HG03064 (cell line): Measurements from ENCODE around the gene MRGPRE.
"Not testable (repeated sequence)": the region's sequence is repeated elsewhere in the genome, so short reads cannot be mapped to it uniquely, and the experiment has no call there.

Experiments used
- ATAC-seq: cut with Tn5 transposase; IDR thresholded peaks from one replicate; pipeline ENCODE4 v1.9.1; 2021; ENCODE audit warnings: low read depth; ENCODE audit not compliant: unreplicated experiment

The MRGPRE gene, protein sequence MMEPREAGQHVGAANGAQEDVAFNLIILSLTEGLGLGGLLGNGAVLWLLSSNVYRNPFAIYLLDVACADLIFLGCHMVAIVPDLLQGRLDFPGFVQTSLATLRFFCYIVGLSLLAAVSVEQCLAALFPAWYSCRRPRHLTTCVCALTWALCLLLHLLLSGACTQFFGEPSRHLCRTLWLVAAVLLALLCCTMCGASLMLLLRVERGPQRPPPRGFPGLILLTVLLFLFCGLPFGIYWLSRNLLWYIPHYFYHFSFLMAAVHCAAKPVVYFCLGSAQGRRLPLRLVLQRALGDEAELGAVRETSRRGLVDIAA

DNA sequence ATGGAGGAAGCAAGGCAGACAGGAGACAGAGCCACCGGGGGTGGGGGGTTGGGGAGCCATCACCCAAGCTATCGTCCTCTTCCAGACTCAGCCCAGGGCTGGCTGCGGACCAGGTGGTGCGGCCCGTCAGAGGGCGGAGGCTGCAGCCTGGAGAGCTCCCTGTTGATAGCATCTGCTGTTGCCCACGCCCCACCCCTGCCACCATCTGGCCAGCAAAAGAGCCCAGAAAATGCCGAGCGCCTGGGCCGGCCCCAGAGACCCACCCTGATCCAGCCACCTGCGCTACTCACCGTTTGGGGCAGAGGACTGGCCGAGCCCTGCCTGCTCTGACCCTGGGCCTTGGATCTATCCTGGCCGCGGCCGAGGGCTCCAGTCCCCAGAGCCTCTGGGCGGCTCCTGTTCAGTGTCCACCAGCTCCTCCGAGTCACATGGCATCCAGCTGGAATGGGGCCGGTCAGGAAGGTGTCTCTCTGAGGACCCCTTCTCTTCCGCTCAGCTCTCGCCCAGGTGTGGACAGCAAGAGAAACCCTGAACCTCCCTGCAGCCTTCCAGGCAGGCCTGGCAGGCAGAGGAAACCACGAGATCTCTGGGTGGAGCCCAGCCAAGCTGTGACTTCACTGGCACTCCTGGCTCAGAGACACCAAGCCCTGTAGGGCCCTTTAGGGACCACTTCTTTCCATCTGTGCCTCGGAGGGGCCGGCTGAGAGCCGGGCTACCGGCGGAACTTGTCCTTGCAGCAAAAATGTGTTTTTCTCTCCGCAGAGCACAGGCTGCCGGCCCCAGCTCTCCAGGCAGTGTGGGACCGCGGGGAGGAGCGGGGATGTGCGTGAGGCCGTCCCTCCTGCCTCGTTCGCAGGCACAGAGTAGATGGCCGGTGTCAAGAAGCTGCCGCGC lies at the start of gene MRGPRE:
MRGPRE (minus strand) TSS at position 567 of the 894 bp plus-strand sequence. CDS start 3,618 bp downstream, outside the sequence.
- no peak for ATAC-seq

DNA sequence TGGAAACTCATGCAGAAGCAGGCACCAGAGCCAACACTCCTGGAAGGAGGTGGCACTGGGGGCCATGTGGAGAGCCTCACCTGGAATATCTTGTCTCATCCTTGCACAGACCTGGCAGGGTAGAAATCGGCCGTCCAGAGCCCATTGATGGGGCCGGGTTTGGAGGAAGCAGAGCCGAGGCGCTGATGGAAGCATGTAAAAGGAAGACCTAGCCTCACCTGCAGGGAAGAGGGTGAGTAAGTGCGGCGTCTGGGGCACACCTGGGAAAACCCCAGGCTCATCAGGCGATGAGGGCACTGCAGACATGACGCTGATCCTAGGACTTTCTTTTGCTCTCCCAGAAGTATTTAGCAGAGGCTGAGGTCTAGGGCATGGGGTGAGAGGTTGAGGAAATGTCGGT lies 48.9 kb upstream of the MRGPRE start:
- ATAC-seq, result not testable (repeated sequence)

DNA sequence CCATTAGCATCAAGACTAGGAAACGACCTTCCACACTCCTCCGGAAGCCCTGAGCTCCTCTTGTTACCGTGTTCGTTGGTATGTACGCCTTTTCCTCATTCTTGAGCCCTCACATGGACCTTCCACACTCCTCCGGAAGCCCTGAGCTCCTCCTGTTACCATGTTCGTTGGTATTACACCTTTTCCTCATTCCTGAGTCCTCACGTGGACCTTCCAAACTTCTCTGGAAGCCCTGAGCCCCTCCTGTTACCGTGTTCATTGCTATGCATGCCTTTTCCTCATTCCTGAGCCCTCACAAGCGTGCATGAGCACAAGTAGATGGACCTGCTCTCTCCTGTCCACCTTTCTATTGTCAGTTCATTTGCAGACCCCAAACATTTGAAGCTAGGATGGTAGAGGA lies 48.4 kb upstream of the MRGPRE start:
- ATAC-seq, result not testable (repeated sequence)

DNA sequence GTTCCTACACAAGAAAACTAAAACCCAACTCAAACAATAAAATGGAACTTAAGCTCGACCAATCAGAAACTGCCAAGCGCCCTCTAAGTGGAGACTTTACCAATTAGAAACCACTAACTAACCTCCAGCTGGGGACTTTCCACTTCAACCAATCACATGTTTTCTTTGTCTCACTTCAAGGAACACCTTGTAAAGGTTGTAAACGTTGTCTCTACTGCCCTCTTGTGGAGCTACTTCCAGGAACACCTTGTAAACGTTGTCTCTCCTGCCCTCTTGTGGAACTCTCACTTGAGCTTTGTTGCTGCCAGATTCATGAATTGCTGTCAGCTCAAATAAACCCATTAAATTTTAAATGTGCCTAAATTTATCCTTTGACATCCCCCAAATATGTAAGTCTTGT lies 46.7 kb upstream of the MRGPRE start:
- not testable (repeated sequence) for ATAC-seq

DNA sequence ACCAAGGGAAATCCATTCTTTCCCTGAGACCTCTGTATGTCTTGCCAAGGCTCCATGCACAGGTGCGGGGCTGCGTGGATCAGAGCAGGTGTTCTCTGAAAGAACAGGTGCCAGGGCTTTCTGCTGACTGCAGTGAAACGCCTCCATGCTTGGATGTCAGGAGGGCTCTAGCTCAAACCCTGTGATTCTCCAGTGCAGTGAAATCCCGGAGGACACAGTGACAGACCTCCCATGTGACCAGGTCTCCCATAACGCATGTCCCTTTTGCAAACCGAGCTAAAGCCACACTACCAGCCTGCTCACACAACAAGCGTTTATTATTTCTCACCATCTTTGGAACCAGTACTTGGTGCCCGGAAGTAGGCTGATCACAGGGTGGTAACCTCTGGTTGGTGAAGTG lies 41.4 kb upstream of the MRGPRE start:
- ATAC-seq, result not testable (repeated sequence)

DNA sequence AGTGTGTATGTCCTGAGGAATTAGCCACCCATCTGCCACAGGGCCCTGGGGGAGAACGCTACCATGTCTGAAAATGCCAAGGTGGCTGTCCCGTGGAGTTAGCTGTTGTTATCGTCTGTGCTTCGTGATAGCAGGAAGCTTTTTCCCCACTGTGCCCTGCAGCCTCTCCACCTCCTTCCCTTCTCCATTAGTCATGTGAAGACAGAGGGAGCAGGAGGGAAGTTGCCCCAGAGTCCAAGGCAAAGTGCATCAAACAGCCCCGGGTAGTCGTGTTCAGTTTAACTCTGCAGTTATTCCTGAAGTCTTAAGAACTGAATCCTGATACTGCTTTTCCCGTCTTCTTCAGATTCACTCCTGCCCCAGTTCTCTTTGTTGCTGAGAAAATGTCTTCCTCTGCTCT lies 30.3 kb upstream of the MRGPRE start:
- not testable (repeated sequence) for ATAC-seq

DNA sequence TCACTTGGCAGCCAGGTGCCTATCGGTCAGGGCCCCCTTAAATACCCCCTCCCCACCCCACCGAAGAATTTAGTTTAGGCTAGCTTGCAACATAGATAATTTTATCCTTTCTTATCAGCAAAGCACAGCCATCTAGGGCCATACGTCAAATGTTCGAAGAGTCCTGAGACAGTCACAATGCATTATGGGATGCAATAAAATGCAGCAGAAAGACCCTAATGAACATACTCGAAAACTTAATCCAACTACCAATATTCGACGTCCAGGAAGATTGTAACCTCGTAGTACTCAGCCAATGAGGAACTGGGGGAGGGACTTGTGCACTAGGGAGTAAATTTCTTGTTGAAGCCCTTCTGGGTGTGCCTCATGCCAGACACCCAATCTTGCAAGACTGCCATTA lies 29.6 kb upstream of the MRGPRE start:
- ATAC-seq, result not testable (repeated sequence)

DNA sequence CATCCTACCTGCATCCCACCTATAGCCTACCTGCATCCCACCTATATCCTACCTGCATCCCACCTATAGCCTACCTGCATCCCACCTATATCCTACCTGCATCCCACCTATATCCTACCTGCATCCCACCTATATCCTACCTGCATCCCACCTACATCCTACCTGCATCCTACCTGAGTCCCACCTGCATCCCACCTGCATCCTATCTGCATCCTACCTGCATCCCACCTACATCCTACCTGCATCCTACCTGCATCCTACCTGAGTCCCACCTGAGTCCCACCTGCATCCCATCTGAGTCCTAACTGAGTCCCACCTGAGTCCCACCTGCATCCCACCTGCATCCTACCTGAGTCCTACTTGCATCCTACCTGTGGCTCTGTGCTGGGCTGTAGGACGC lies 25.3 kb upstream of the MRGPRE start:
- ATAC-seq, result not testable (repeated sequence)

DNA sequence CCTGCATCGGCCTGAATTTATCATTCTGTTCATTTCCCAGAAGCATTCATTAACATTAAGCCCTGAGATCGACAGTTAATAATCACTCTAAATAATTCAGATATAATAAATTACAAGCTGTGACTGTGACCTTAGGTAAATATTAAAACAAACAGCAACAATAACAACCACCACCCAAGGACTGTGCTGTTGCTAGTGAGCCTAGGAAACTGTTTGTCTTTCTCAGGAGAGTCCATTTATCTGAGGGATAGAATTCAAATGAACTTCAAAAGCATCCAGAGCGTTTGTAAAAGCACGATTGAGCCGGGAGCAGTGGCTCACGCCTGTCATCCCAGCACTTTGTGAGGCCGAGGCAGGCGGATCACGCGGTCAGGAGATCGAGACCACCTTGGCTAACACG lies 23.0 kb upstream of the MRGPRE start:
- ATAC-seq, result not testable (repeated sequence)

DNA sequence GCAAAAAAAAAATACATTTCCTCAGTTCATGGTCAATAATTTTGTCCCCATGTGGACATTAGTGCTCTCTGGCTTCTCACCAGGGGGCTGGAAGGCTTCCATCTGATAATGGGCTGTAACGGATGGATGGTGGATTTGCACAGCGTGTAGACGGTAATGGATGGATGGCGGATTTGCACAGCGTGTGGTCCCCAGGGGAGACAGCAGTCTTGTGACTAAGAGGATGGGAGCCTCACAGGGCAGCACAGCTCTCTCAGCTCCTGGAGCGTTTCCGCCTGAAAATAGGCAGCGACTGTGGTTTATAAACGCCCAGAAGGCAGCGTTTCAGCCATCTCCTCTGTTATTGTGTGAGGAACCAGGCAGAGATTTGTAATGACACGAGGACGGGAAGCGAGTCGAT lies 22.6 kb upstream of the MRGPRE start:
- not testable (repeated sequence) for ATAC-seq

DNA sequence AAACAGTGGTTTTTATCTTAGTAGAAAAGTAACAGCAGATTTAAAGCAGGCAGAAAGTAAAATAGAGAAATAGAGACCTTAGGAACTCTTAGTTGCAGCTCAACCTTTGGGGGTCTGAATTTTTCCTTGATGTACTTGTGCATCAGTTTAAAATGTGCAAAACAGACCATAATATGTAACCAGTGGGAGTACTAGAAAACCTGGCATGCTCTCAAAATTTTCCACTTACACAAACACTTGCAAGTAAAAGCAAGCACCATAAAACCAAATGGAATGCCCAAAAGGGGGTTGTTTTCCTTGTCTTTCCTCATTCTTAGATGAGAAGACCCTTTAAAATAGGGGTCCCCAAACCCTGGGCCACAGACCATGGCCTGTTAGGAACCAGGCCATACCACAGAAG lies 12.9 kb upstream of the MRGPRE start:
- ATAC-seq, result no peak

DNA sequence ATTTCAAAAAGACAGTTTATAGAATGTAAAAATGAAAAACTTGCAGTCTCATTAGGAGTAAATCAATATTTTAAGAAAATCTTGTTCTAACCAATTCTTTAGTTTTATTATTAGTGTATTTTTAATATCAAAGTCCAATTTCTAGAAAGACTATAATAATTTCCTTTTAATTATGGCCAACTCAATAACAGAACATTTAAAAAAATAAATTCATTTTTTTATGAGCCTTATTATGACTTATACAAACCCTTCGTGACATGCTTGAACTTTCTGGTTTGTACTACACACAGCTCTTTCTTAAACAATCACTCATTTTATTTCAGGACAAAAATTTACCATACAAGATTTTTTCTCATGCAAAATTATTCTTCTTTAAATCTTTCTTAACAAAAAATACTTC lies 11.7 kb upstream of the MRGPRE start:
- no peak for ATAC-seq

DNA sequence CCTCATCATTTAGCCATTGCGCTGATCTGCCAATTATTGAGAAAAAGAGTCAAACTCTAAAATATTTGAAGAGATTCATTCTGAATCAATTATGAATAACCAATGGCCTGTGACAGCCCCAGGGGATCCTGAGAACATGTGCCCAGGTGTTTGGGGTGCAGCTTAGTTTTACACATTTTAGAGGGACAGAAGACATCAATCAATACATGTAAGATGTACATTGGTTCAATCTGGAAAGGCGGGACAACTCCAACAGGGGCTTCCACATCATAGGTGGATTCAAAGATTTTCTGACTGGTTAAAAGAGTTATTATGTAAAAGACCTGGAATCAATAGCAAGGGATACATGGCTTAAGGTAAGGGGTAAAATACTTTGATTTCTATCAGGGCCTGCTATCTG lies 4.9 kb upstream of the MRGPRE start:
- ATAC-seq, result no peak

DNA sequence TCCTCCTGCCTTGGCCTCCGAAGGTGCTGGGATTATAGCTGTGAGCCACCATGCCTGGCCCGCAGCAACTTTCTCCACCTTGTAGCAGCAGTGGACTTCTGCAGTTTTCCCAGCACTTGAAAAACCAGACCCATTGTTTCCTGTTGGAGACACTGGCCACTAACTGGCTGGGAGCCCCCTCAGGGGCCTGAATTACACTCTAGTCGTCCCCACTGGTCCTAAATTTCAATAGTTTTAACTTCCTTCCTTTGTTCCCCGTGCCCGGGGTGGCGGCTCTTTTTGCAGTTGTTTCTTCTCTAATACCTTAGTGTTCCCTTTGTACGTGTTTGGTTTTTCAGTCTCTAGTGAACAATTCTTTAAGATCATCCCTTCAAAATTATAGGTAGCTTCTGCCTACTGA lies 2.6 kb upstream of the MRGPRE start:
- ATAC-seq, result no peak

DNA sequence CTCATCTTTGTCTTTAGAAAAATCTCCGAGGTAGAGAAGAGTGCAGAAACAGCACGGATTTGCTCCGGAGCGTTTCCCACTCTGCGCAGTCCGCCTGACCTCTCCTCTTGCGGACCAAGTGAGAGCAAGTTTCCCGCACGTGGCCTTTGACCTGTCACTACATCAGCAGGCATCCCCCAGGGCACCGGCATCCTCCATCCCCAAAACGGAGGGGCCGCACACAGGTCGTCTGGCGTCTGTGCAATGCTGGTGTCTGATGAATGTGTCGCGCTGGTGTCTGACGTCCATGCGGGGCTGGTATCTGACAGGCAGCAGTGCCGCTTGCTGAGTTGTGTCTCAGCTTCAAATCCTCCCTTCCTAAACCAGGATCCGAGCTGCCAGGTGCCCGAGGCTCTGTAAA lies 739 bp upstream of the MRGPRE start:
- ATAC-seq, result no peak

DNA sequence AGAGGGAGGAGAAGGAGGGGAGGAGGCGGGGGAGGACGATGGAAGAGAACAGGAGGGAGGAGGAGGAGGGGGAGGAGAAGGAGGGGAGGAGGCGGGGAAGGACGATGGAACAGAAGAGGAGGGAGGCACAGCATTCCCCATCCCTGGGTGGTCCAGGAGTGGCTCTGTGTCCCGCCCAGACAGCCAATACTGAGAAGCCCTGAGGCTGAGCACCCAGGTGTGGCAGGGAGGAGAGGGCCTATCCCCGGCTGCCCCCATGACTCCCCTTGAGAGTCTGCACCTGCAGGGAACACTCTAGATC lies 717 bp downstream of the MRGPRE start:
- ATAC-seq, result no peak

DNA sequence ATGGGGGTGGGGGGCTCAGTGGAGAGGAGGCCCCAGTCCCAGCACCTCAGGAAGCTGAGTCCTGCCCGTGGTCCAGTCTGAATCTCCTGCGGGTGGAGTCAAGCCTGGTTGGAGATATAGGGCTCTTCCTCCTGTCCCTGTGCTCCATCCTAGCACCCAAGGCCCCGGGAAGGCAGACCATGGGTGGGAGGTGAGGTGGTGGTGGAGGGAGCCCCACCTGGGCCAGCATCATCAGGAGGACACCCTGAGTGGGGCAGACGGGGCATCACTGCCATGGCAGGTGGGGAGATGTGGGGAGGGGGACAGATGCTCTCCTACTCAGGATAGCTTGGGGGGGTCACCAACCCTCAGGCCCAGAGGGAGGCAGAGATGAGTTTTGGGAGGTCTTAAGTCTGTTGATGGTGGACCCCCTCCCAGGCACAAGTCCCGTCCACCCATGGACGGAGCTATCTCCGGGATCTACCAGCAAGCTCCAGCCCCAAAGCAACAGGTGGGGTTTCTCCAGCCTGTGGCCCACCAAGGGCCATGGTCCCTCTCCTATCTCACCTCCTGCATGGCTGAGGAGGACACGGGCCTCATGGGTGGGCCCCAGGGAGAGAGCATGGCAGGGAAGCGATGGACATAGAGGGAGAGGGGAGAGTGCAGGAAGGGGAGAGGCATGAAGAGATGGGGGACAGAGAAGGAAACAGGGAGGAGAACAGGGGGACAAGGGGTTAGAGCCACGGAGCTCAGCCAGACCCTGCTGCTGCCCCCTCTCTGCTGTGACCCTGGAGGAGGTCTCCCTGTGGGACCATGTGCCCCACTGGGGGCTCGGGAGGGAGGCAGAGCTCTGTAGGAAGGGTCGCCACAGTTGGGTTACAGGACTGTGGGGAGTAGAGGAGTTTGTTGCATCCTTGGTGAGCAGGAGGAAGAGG lies 1.3 kb downstream of the MRGPRE start:
- ATAC-seq, result no peak

DNA sequence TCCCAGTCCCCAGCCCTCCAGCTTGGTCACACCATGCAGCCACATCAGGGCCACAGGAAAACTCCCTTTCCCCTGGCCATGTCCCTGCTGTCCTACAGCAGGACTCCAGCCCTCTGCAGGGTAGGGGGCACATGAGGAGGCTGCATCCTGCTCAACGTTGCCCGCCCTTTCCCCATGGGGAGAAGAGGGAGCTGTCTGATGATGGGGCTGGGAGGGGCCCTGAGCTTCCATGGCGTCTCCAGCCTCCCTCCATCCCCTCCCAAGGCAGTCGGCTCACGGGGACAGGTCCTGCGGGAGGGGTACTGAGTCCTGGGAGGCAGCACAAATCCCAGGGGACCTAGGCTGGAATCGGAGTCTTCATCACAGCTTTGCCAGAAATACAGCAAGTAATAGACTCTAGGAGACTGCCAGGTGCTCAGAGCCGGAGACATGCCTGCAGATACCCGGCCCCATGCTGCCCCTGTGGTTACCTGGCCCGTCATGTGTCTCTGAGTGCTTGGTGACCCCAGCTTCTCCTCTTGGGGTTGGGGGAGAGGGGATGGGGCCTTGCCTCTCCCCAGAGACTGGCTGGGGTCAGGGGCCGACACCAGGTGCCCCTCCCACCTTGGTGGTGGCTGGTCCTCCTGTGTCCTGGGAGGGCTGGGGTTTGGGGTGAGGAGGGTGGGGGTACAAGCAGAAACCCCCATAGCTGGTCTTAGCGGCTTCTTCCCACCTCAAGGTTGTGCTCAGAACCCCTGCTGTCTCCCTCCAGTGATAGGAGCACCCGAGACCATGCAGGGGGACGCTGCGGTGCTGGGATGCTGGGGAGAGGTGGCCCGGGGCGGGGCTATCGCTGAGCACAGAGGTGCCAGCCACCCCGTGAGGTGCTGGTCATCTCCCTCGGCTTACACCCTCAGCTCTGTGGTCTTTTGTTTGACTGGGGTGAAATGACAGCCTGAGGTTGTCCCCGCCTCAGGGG lies 2.3 kb downstream of the MRGPRE start:
- ATAC-seq, result no peak

DNA sequence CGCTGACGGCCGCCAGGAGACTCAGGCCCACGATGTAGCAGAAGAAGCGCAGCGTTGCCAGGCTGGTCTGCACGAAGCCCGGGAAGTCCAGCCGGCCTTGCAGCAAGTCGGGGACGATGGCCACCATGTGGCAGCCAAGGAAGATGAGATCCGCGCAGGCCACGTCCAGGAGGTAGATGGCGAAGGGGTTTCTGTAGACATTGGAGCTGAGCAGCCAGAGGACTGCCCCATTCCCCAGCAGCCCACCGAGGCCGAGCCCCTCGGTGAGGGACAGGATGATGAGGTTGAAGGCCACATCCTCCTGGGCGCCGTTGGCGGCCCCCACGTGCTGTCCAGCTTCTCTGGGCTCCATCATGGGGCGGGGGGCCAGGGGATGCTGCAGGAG lies 3.8 kb downstream of the MRGPRE start:
- no peak for ATAC-seq
